Endodermal cell (in vitro differentiated cells): Measurements from ENCODE around the gene CREB3. TPM values are rescaled to one million over a fixed set of nuclear protein-coding genes. Genes with fewer than 3 reads are reported as not detected.

Source experiments
- DNase-seq: peaks from one replicate; pipeline ENCODE4 v3.0.0-alpha.2; 2017
- H3K27ac ChIP-seq: 2 replicates; pipeline ENCODE4 v1.5.1; 2013; ENCODE audit warnings: mild to moderate bottlenecking, low read depth, low read length, moderate library complexity
- H3K27me3 ChIP-seq: 2 replicates; pipeline ENCODE4 v1.6.1; 2013; ENCODE audit warnings: mild to moderate bottlenecking, low read length, moderate library complexity; ENCODE audit not compliant: insufficient read depth, control insufficient read depth, poor library complexity, severe bottlenecking
- H3K36me3 ChIP-seq: 2 replicates; pipeline ENCODE4 v1.7.0; 2013; ENCODE audit warnings: mild to moderate bottlenecking, low read length, moderate library complexity; ENCODE audit not compliant: control insufficient read depth, insufficient read depth
- H3K4me1 ChIP-seq: one replicate; pipeline ENCODE4 v1.7.0; 2013; ENCODE audit warnings: low read length; ENCODE audit not compliant: control insufficient read depth, insufficient read depth
- H3K4me3 ChIP-seq: 2 replicates; pipeline ENCODE4 v1.5.1; 2013; ENCODE audit warnings: mild to moderate bottlenecking, low read length, moderate library complexity
- H3K9ac ChIP-seq: 2 replicates; pipeline ENCODE4 v1.6.1; 2013; ENCODE audit warnings: mild to moderate bottlenecking, low read length, moderate library complexity; ENCODE audit not compliant: poor library complexity, severe bottlenecking; ENCODE audit errors: extremely low read depth
- H3K9me3 ChIP-seq: 2 replicates; pipeline ENCODE4 v1.6.1; 2013; ENCODE audit warnings: mild to moderate bottlenecking, low read length, moderate library complexity; ENCODE audit not compliant: control insufficient read depth
- H3K27ac Mint-ChIP-seq: 2 replicates; pipeline ENCODE4 v1.8.0; 2020; ENCODE audit warnings: mixed read lengths
- H3K27me3 Mint-ChIP-seq: 2 replicates; pipeline ENCODE4 v1.8.0; 2021; ENCODE audit warnings: mild to moderate bottlenecking, mixed read lengths; ENCODE audit not compliant: insufficient read depth
- H3K36me3 Mint-ChIP-seq: 2 replicates; pipeline ENCODE4 v1.8.0; 2020; ENCODE audit warnings: low read depth, mixed read lengths
- H3K4me1 Mint-ChIP-seq: 2 replicates; pipeline ENCODE4 v1.8.0; 2020; ENCODE audit warnings: mixed read lengths
- H3K4me3 Mint-ChIP-seq: 2 replicates; pipeline ENCODE4 v1.8.0; 2020; ENCODE audit warnings: mild to moderate bottlenecking, moderate library complexity, mixed read lengths
- H3K9me3 Mint-ChIP-seq: 2 replicates; pipeline ENCODE4 v1.8.0; 2020; ENCODE audit warnings: mild to moderate bottlenecking, mixed read lengths
- CTCF ChIP-seq: fragments of 200-600 bp; sonication (generic); conservative IDR thresholded peaks from 2 replicates; pipeline ENCODE4 v1.5.0; 2021; ENCODE audit warnings: antibody characterized with exemption, mild to moderate bottlenecking
- WGBS, 2 experiments: methylation state at CpG; one replicate each; pipeline versions ENCODE4 v1.1.5 to v1.1.7; 2013; ENCODE audit warnings: missing lambda C conversion rate in 2 of 2, mixed read lengths in 1 of 2; ENCODE audit not compliant: insufficient coverage in 1 of 2, insufficient read length in 1 of 2; 5-methylcytosine and 5-hydroxymethylcytosine counted together
- total RNA-seq, 2 donors: library from RNA; stranded (reverse); fragmentation: NEBNext Ultra II Directional in 1 of 2; extraction: Animal tissue kit (Norgen Biotek cat#: 25700) in 1 of 2; gene quantifications; 2 replicates in 1 of 2; 3 replicates in 1 of 2; pipeline ENCODE4 v1.2.1, GENCODE V29; 2021

Gene CREB3
- total RNA-seq, 2 donors from 2014 or later, result 28.1 to 33.6 TPM

- DNase-seq, result peak; percentile 74
These were observed 2.6 kb upstream of the CREB3 start for GRCh38 chr9:35729700-35730485.

DNA sequence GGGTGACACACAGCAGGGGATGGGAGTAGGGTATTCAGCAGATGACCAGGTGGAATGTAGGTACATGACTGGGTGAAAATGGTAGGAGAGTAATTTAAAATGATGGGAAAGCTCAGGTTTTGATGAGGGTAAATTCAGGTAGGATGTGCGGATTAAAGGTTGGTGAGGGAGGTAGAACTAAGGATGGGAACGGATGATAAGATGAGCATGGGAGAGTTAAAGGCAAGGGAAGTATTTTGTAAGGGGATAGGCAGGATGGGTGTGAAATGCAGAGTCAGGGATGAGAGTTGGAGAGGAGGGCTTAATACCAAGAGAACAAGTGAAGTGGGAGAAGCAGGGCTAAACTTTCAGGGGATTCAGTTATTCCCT, 2.0 kb upstream of the CREB3 start:
- Histone ChIP-seq H3K27ac (no peak overlapping the region), H3K27me3 (no peaks in the 10 kb centered on the region), H3K36me3 (peaks cover 24% of the 10 kb centered on the region), H3K9me3 (no peaks in the 10 kb centered on the region), H3K9ac (peak overlapping the region; percentile 82), H3K4me1 (peaks cover 13% of the 10 kb centered on the region), H3K4me3 (peak overlapping the region; percentile 97)
- no peak for DNase-seq
- 87 to 89% methylated on average over 2 of the region's 2 CpGs for WGBS, 2 experiments
- Mint-ChIP-seq H3K4me1 (peaks cover 20% of the 10 kb centered on the region), H3K27ac (peak overlapping the region; percentile 48), H3K27me3 (no peaks in the 10 kb centered on the region), H3K4me3 (no peak overlapping the region), H3K36me3 (peaks cover 16% of the 10 kb centered on the region), H3K9me3 (no peaks in the 10 kb centered on the region)
- TF ChIP-seq CTCF, result no peak

More at GRCh38 chr9:35729700-35730485, 2.6 kb upstream of the CREB3 start:
- peaks cover 13% of the 10 kb centered on the region for H3K4me1 ChIP-seq
- Mint-ChIP-seq H3K4me3 (no peak overlapping the region), H3K36me3 (peaks cover 16% of the 10 kb centered on the region), H3K4me1 (peaks cover 20% of the 10 kb centered on the region), H3K9me3 (no peaks in the 10 kb centered on the region), H3K27ac (peak overlapping the region; percentile 48), H3K27me3 (no peaks in the 10 kb centered on the region)
- WGBS, 2 experiments, result 25 to 27% methylated on average over 2 to 6 of the region's 6 CpGs
- H3K4me3 ChIP-seq, result peak overlapping the region; percentile 97
- TF ChIP-seq CTCF, result peak; percentile 77
- H3K9ac ChIP-seq, result no peak overlapping the region
- H3K36me3 ChIP-seq, result peaks cover 24% of the 10 kb centered on the region
- no peaks in the 10 kb centered on the region for H3K9me3 ChIP-seq
- H3K27me3 ChIP-seq, result no peaks in the 10 kb centered on the region
- no peak overlapping the region for H3K27ac ChIP-seq

DNA sequence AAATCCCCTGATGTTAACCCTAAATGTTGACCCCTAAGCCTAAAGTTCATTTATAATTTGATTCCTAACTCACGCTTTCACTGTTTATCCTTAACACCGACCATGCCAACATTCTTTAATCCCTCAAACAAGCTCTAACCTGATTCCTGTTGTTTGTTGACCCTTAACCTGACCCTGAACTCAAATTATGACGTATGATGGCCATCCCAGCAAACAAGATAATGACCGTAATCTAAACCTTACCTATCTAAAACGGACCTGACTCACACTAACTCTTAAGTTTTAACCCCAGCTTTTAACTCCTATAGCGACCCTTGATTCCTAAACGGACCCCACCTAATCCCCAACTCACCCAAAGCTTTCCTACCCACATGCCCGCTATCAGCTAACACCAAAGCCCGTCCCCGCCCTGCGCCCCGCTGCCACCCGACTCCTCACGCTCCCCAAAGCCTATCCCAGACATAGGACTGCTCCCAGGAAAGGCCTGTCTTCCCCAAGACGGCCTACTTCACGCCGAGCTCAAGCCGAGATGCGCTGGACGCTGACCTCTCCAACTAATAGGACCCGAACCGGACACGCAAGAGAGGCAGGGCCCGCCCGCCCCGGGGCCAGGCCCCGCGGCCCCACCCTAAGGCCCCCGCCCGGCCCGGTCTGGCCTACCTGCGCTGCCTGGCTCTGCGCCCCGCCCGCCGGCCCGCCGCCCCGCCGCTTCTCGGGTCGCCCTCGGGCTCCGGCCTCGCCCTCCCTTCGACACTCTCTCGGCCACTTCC, 866 bp upstream of the CREB3 start:
- peak overlapping the region; percentile 82 for H3K9ac ChIP-seq
- H3K27me3 ChIP-seq, result no peaks in the 10 kb centered on the region
- H3K9me3 Mint-ChIP-seq, result no peaks in the 10 kb centered on the region
- no peak for TF ChIP-seq CTCF
- peak overlapping the region; percentile 83 for H3K27ac ChIP-seq
- H3K9me3 ChIP-seq, result no peaks in the 10 kb centered on the region
- no peak for DNase-seq
- H3K4me1 Mint-ChIP-seq, result peaks cover 20% of the 10 kb centered on the region
- no peak overlapping the region for H3K4me3 Mint-ChIP-seq
- 1 to 2% methylated on average over 14 to 47 of the region's 47 CpGs for WGBS, 2 experiments
- H3K4me3 ChIP-seq, result peak overlapping the region; percentile 97
- peaks cover 14% of the 10 kb centered on the region for H3K36me3 Mint-ChIP-seq
- peak overlapping the region; percentile 97 for H3K27ac Mint-ChIP-seq
- no peaks in the 10 kb centered on the region for H3K27me3 Mint-ChIP-seq
- H3K4me1 ChIP-seq, result peaks cover 17% of the 10 kb centered on the region
- H3K36me3 ChIP-seq, result peaks cover 26% of the 10 kb centered on the region
